Fibroblast of lung (primary cell): ENCODE data around the gene PRKAR1A. TPM values are rescaled to one million over a fixed set of nuclear protein-coding genes. Genes with fewer than 3 reads are reported as not detected.

Experiments used
- DNase-seq, 2 donors: peaks; one replicate each; pipeline versions ENCODE4 v3.0.0 to v3.0.0-alpha.2; 2010; ENCODE audit warnings: low read depth in 2 of 2
- H2AFZ ChIP-seq: 2 replicates; pipeline ENCODE4 v1.5.1; 2012; ENCODE audit warnings: low read length, control low read depth, inconsistent platforms
- H3K27ac ChIP-seq: 2 replicates; pipeline ENCODE4 v1.5.1; 2011; ENCODE audit warnings: low read length, control low read depth; ENCODE audit not compliant: insufficient read depth
- H3K27me3 ChIP-seq: 2 replicates; pipeline ENCODE4 v1.5.1; 2011; ENCODE audit warnings: mild to moderate bottlenecking, low read length; ENCODE audit not compliant: control insufficient read depth, insufficient read depth
- H3K36me3 ChIP-seq: 2 replicates; pipeline ENCODE4 v1.5.1; 2011; ENCODE audit warnings: low read length; ENCODE audit not compliant: control insufficient read depth, insufficient read depth
- H3K4me1 ChIP-seq: 2 replicates; pipeline ENCODE4 v1.5.1; 2011; ENCODE audit warnings: low read length; ENCODE audit not compliant: control insufficient read depth, insufficient read depth; ENCODE audit errors: extremely low read depth
- H3K4me2 ChIP-seq: 2 replicates; pipeline ENCODE4 v1.5.1; 2011; ENCODE audit warnings: low read length, control low read depth; ENCODE audit not compliant: insufficient read depth; ENCODE audit errors: extremely low read depth
- H3K4me3 ChIP-seq, 4 experiments: fragments of 200-600 bp in 1 of 4; sonication (generic) in 1 of 4; replicated peaks in 1 of 4; 2 replicates each; pipeline ENCODE4 v1.5.1; 2011 to 2016; ENCODE audit warnings: low read length in 4 of 4, low read depth in 3 of 4, mild to moderate bottlenecking in 3 of 4, control low read depth in 2 of 4, inconsistent platforms in 1 of 4, mixed read lengths in 1 of 4; ENCODE audit not compliant: insufficient read depth in 1 of 4; ENCODE audit errors: control extremely low read depth in 1 of 4
- H3K79me2 ChIP-seq: 2 replicates; pipeline ENCODE4 v1.5.1; 2012; ENCODE audit warnings: mild to moderate bottlenecking, low read length, inconsistent platforms; ENCODE audit not compliant: control insufficient read depth, insufficient read depth
- H3K9ac ChIP-seq: 2 replicates; pipeline ENCODE4 v1.5.1; 2011; ENCODE audit warnings: mild to moderate bottlenecking, low read length, control low read depth; ENCODE audit not compliant: insufficient read depth
- H3K9me3 ChIP-seq: 2 replicates; pipeline ENCODE4 v1.5.1; 2012; ENCODE audit warnings: low read depth, low read length; ENCODE audit not compliant: control insufficient read depth, insufficient read depth
- H4K20me1 ChIP-seq: 2 replicates; pipeline ENCODE4 v1.5.1; 2011; ENCODE audit warnings: low read length; ENCODE audit not compliant: control insufficient read depth, insufficient read depth; ENCODE audit errors: extremely low read depth
- CTCF ChIP-seq, 2 donors: IDR thresholded peaks in 1 of 2; conservative IDR thresholded peaks in 1 of 2; 1 replicate in 1 of 2; 2 replicates in 1 of 2; pipeline ENCODE4 v1.5.1; 2011 to 2012; ENCODE audit warnings: low read length in 2 of 2, control low read depth in 1 of 2, inconsistent platforms in 1 of 2, low read depth in 1 of 2, mild to moderate bottlenecking in 1 of 2
- EZH2 ChIP-seq: IDR thresholded peaks from 2 replicates; pipeline ENCODE4 v1.5.1; 2012; ENCODE audit warnings: low read length, control low read depth, mild to moderate bottlenecking; ENCODE audit errors: missing control alignments
- polyA minus RNA-seq: library from RNA; depleted of rRNA, polyadenylated mRNA; stranded (reverse); fragments of >200 nt; gene quantifications from 2 replicates; pipeline ENCODE4 v1.2.3, GENCODE V29; 2011; ENCODE audit warnings: low replicate concordance
- polyA plus RNA-seq, 2 donors: library from polyadenylated mRNA; depleted of rRNA in 1 of 2; stranded (reverse) in 1 of 2; unstranded in 1 of 2; fragments of >200 nt; gene quantifications; 2 replicates each; pipeline ENCODE4 v1.2.1, GENCODE V29; 2011 to 2012; ENCODE audit warnings: missing spikeins in 1 of 2
- total RNA-seq: library from RNA; depleted of rRNA; stranded (reverse); fragments of >200 nt; gene quantifications from 2 replicates; pipeline ENCODE4 v1.2.1, GENCODE V29; 2014

The PRKAR1A gene
- total RNA-seq (248 and 290 TPM in 2 replicates), polyA plus RNA-seq (266 and 285 TPM in 2 replicates), polyA minus RNA-seq (206 and 288 TPM in 2 replicates)
- 183 and 190 TPM in 2 replicates for polyA plus RNA-seq (2012)

GRCh38 chr17:68512247-68512959 is at the start of gene PRKAR1A:
Gene PRKAR1A, plus strand, starts transcription at chr17:68512430. Its CDS starts 2,970 bp downstream, at chr17:68515400.
- Histone ChIP-seq H2AFZ (peak within 1 kb of the TSS; percentile 92), H3K4me3 (peak within 1 kb of the TSS; percentile 48 to 95 (median 92)), H3K4me2 (peak within 1 kb of the TSS; percentile 95), H3K4me1 (peaks cover 3% of the 10 kb centered on the region), H3K27ac (peak within 1 kb of the TSS; percentile 99), H3K9me3 (no peaks in the 10 kb centered on the region), H3K36me3 (peaks cover 2% of the 10 kb centered on the region), H3K79me2 (peaks cover 48% of the 10 kb centered on the region), H3K27me3 (no peaks in the 10 kb centered on the region), H3K9ac (peak within 1 kb of the TSS; percentile 98), H4K20me1 (peaks cover 2% of the 10 kb centered on the region)
- peak; percentile 92 to 95 for DNase-seq
- TF ChIP-seq EZH2, result no peak
- no peak for TF ChIP-seq CTCF (conservative IDR thresholded peaks at IDR 0.05 in 1 of 2, IDR thresholded peaks at IDR 0.05 in 1 of 2; ENCODE audit: low read depth in 1 of 2, low read length in 2 of 2)

- Histone ChIP-seq H3K9me3 (no peaks in the 10 kb centered on the region), H3K36me3 (no peaks in the 10 kb centered on the region), H3K79me2 (no peaks in the 10 kb centered on the region), H4K20me1 (no peaks in the 10 kb centered on the region), H3K4me3 (no peak overlapping the region), H2AFZ (no peak overlapping the region), H3K4me2 (no peak overlapping the region), H3K27ac (no peak overlapping the region), H3K9ac (no peak overlapping the region), H3K4me1 (peaks cover under 1% of the 10 kb centered on the region), H3K27me3 (no peaks in the 10 kb centered on the region)
- no peak for TF ChIP-seq CTCF (conservative IDR thresholded peaks at IDR 0.05 in 1 of 2, IDR thresholded peaks at IDR 0.05 in 1 of 2; ENCODE audit: low read depth in 1 of 2, low read length in 2 of 2)
- TF ChIP-seq EZH2, result no peak
- no peak for DNase-seq
These were observed 48.8 kb upstream of the PRKAR1A start for GRCh38 chr17:68463211-68464019.

- H4K20me1 ChIP-seq, result no peaks in the 10 kb centered on the region
- H3K4me2 ChIP-seq, result no peak overlapping the region
- H3K9ac ChIP-seq, result no peak overlapping the region
- H3K9me3 ChIP-seq, result no peaks in the 10 kb centered on the region
- no peak overlapping the region for H2AFZ ChIP-seq
- TF ChIP-seq CTCF (conservative IDR thresholded peaks at IDR 0.05 in 1 of 2, IDR thresholded peaks at IDR 0.05 in 1 of 2; ENCODE audit: low read depth in 1 of 2, low read length in 2 of 2) (no peak), EZH2 (no peak)
- H3K27ac ChIP-seq, result no peak overlapping the region
- no peaks in the 10 kb centered on the region for H3K4me1 ChIP-seq
- no peaks in the 10 kb centered on the region for H3K79me2 ChIP-seq
- no peak overlapping the region for H3K4me3 ChIP-seq
- no peaks in the 10 kb centered on the region for H3K27me3 ChIP-seq
- H3K36me3 ChIP-seq, result no peaks in the 10 kb centered on the region
- DNase-seq, result peak in 1 of 2 donors; percentile 48
These were observed 43.9 kb upstream of the PRKAR1A start for GRCh38 chr17:68468334-68468733.
